Suprapubic skin (tissue), 4 donors: ENCODE results near the gene RUNX2. TPM values are rescaled to one million over a fixed set of nuclear protein-coding genes. Genes with fewer than 3 reads are reported as not detected.
"Not testable (repeated sequence)": the region's sequence is repeated elsewhere in the genome, so short reads cannot be mapped to it uniquely, and the experiment has no call there.

Experiments
- DNase-seq, 2 donors: peaks; one replicate each; pipeline ENCODE4 v3.0.0-alpha.2; 2019; ENCODE audit warnings: low spot score in 2 of 2
- H3K27ac ChIP-seq: fragments of 200-600 bp; sonication (generic); one replicate; pipeline ENCODE4 v1.5.1; 2019
- H3K27me3 ChIP-seq: fragments of 200-600 bp; sonication (generic); one replicate; pipeline ENCODE4 v1.5.1; 2019
- H3K36me3 ChIP-seq: fragments of 200-600 bp; sonication (generic); one replicate; pipeline ENCODE4 v1.5.1; 2019
- H3K4me1 ChIP-seq: fragments of 200-600 bp; sonication (generic); one replicate; pipeline ENCODE4 v1.5.1; 2019
- H3K4me3 ChIP-seq: fragments of 200-600 bp; sonication (generic); one replicate; pipeline ENCODE4 v1.5.1; 2019; ENCODE audit warnings: mild to moderate bottlenecking
- H3K9me3 ChIP-seq: fragments of 200-600 bp; sonication (generic); one replicate; pipeline ENCODE4 v1.5.1; 2019
- EP300 ChIP-seq: sonication (generic); formaldehyde crosslinking; IDR thresholded peaks from one replicate; pipeline ENCODE4 v1.6.1; 2017; ENCODE audit warnings: antibody characterized with exemption
- POLR2A ChIP-seq, 2 donors: fragments of 450-650 bp; IDR thresholded peaks; one replicate each; pipeline ENCODE4 v1.6.1; 2017; ENCODE audit warnings: antibody characterized with exemption in 2 of 2, mild to moderate bottlenecking in 2 of 2, moderate library complexity in 2 of 2
- POLR2AphosphoS5 ChIP-seq, 3 donors: sonication (generic); formaldehyde crosslinking; IDR thresholded peaks; one replicate each; pipeline ENCODE4 v1.6.1; 2017; ENCODE audit warnings: antibody characterized with exemption in 3 of 3
- WGBS: methylation state at CpG from one replicate; pipeline ENCODE4 v1.1.5; 2018; 5-methylcytosine and 5-hydroxymethylcytosine counted together
- total RNA-seq, 4 donors: library from RNA; depleted of rRNA; stranded (reverse); fragments of >200 nt; gene quantifications; one replicate each; pipeline ENCODE4 v1.1.0, GENCODE V29; 2016
- TF ChIP-seq, protein P1 (sequence below), 2 donors: fragments of 200-600 bp in 1 of 2; fragments of 450-650 bp in 1 of 2; sonication (generic) in 1 of 2; IDR thresholded peaks; one replicate each; pipeline ENCODE4 v1.5.1; 2016 to 2019; ENCODE audit warnings: antibody characterized with exemption in 2 of 2, mild to moderate bottlenecking in 1 of 2, moderate library complexity in 1 of 2

RUNX2 gene
- total RNA-seq, 4 donors from 2014 or later, result 2.6 to 5.9 (median 3.1) TPM

DNA sequence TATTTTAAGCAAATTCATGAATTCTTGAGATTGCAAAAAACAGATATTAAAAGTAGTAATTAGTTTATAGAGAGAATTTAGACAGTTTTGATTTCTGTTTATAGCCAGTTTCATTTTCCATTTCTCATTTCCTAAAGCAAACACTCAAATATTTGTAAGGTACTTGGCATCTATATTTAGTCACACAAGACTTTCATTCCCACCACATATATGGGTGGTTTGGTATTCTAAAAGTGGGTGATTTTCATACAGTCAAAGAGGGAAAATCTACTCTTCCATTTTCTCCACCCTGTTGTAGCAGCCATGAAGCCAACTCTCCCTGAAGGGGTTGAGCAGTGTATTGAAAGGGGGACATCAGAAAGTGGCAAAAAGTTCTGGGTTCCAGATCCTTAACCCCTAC, 230.7 kb downstream of the RUNX2 start:
- Histone ChIP-seq H3K27me3 (no peaks in the 10 kb centered on the region), H3K4me3 (no peak overlapping the region), H3K36me3 (no peaks in the 10 kb centered on the region), H3K4me1 (peaks cover 25% of the 10 kb centered on the region), H3K9me3 (no peaks in the 10 kb centered on the region), H3K27ac (no peak overlapping the region)
- DNase-seq, result no peak
- TF ChIP-seq POLR2AphosphoS5 (IDR thresholded peaks at IDR 0.05), result no peak
- TF ChIP-seq POLR2A (IDR thresholded peaks at IDR 0.05), result no peak
- TF ChIP-seq, protein P1, sequence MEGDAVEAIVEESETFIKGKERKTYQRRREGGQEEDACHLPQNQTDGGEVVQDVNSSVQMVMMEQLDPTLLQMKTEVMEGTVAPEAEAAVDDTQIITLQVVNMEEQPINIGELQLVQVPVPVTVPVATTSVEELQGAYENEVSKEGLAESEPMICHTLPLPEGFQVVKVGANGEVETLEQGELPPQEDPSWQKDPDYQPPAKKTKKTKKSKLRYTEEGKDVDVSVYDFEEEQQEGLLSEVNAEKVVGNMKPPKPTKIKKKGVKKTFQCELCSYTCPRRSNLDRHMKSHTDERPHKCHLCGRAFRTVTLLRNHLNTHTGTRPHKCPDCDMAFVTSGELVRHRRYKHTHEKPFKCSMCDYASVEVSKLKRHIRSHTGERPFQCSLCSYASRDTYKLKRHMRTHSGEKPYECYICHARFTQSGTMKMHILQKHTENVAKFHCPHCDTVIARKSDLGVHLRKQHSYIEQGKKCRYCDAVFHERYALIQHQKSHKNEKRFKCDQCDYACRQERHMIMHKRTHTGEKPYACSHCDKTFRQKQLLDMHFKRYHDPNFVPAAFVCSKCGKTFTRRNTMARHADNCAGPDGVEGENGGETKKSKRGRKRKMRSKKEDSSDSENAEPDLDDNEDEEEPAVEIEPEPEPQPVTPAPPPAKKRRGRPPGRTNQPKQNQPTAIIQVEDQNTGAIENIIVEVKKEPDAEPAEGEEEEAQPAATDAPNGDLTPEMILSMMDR (IDR thresholded peaks at IDR 0.05), result no peak
- no peak for TF ChIP-seq EP300

DNA sequence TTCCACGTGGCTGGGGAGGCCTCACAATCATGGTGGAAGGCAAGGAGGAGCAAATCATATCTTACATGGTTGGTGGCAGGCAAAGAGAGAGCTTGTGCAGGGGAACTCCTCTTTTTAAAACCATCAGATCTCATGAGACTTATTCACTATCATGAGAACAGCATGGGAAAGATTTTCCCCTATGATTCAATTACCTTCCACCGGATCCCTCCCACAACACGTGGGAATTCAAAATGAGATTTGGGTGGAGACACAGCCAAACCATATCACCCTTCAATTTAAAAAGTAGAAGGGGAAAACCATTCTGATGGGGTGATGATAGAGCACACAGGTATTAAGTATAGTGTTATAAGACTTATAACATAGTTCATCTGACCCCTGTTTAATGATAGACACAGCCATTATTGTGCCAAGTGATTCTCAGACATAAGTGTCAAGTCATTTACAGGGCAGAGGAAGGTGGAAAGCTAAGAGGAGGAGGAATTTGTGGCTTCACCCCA, 232.2 kb downstream of the RUNX2 start:
- peaks cover 16% of the 10 kb centered on the region for H3K4me1 ChIP-seq
- not testable (repeated sequence) for H3K27ac ChIP-seq, H3K4me3 ChIP-seq, H3K36me3 ChIP-seq, DNase-seq, H3K27me3 ChIP-seq, H3K9me3 ChIP-seq
- 82% methylated on average over 3 of the region's 3 CpGs for WGBS

DNA sequence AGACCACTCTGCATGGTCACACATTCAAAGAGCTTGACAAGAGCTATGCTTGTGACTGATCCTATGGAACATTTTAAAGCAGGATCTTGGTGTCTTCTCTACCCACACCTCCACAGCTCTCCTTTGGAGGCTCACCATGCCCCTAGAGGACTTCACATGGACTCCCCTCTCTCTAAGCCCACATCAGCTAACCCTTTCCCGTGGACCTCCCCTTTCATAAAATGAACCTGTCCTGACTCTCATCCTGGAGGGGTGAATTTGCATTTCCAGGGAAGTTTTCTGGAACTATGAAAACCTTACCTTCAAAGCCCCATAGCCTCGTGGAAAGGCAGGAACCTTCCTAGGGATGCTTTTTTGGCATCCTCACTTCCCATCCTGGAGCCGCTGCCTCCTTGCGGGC, 234.0 kb downstream of the RUNX2 start:
- H3K36me3 ChIP-seq, result no peaks in the 10 kb centered on the region
- WGBS, result 95% methylated on average over 4 of the region's 4 CpGs
- no peak for DNase-seq
- H3K4me1 ChIP-seq, result peaks cover under 1% of the 10 kb centered on the region
- no peak overlapping the region for H3K4me3 ChIP-seq
- no peak overlapping the region for H3K27ac ChIP-seq
- TF ChIP-seq POLR2A (IDR thresholded peaks at IDR 0.05) (no peak), EP300 (no peak)
- TF ChIP-seq, protein P1 (IDR thresholded peaks at IDR 0.05), result no peak
- no peaks in the 10 kb centered on the region for H3K27me3 ChIP-seq
- H3K9me3 ChIP-seq, result no peaks in the 10 kb centered on the region

DNA sequence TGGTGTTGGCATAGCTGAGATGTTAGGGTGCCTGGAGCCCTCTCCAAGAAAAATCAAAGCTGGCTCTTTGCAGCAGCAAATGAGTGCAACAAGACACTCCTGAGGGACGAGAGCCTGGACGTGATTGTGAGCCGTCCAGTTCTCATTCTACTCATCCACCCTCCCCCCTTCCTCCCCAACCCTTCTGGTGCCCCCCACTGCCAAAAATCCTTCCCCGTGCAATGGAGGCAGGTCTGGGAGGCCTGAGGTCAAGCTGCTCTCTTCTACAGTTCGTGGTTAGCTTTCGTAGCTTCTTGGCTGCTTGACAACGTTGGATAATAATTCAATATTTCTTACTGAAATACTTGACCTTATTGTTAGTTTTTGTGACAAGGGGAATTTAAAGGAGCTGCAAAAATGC, 234.9 kb downstream of the RUNX2 start:
- 59% methylated on average over 7 of the region's 7 CpGs for WGBS
- no peaks in the 10 kb centered on the region for H3K27me3 ChIP-seq
- no peaks in the 10 kb centered on the region for H3K36me3 ChIP-seq
- H3K27ac ChIP-seq, result no peak overlapping the region
- no peaks in the 10 kb centered on the region for H3K9me3 ChIP-seq
- no peak overlapping the region for H3K4me3 ChIP-seq
- TF ChIP-seq POLR2AphosphoS5 (IDR thresholded peaks at IDR 0.05) (no peak), EP300 (no peak), POLR2A (IDR thresholded peaks at IDR 0.05) (no peak)
- TF ChIP-seq, protein P1 (IDR thresholded peaks at IDR 0.05), result no peak
- H3K4me1 ChIP-seq, result no peaks in the 10 kb centered on the region
- DNase-seq, result no peak

DNA sequence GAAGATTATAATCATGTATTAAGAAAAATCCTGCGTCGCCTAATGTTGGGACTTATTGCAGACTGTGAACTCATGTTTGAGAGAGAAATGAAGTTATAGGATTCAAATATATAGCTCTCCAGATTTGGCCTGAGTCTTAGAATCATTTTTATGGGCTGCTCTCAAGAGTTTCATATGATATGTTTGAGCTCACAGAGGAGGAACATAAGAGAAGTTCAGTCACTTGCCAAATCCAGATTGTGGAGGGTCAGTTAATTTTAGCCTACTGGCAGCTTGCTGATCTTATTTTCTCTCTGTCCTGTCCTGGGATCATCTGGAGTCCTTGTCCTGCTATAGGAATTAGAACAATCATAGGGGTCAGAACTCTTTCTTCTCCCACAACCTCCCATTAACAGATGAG, 235.7 kb downstream of the RUNX2 start:
- DNase-seq, result no peak
- Histone ChIP-seq H3K4me3 (no peak overlapping the region), H3K36me3 (no peaks in the 10 kb centered on the region), H3K9me3 (no peaks in the 10 kb centered on the region), H3K27me3 (no peaks in the 10 kb centered on the region), H3K27ac (no peak overlapping the region), H3K4me1 (no peaks in the 10 kb centered on the region)
- 90% methylated on average over 2 of the region's 2 CpGs for WGBS
- TF ChIP-seq, protein P1 (IDR thresholded peaks at IDR 0.05), result no peak
- TF ChIP-seq POLR2A (IDR thresholded peaks at IDR 0.05) (no peak), POLR2AphosphoS5 (IDR thresholded peaks at IDR 0.05) (no peak), EP300 (no peak)

DNA sequence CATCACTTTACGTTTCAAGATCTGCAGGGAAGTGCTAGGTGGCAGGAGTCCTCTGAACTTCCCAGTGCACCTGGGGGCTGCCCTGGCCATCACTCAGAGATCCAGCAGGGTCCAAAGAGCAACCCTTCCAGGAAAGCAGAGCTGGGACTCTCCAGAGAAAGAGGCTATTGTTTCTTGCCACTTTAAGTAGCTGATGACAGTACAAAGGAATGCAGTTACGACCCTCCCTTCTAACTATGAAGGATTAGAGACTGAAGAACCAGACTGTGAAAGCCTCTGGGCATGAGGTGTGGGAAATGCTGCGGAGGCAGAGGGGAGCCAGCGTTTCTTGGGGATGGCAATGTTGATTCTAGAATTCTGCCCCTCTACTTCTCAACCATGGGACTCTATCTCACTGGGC, 238.8 kb downstream of the RUNX2 start:
- Histone ChIP-seq H3K36me3 (no peaks in the 10 kb centered on the region), H3K27me3 (no peaks in the 10 kb centered on the region), H3K27ac (no peak overlapping the region), H3K9me3 (no peaks in the 10 kb centered on the region), H3K4me1 (no peaks in the 10 kb centered on the region), H3K4me3 (no peak overlapping the region)
- WGBS, result 71% methylated on average over 4 of the region's 4 CpGs
- TF ChIP-seq EP300, result no peak
- TF ChIP-seq POLR2A (IDR thresholded peaks at IDR 0.05), result no peak
- no peak for TF ChIP-seq POLR2AphosphoS5 (IDR thresholded peaks at IDR 0.05)
- TF ChIP-seq, protein P1 (IDR thresholded peaks at IDR 0.05), result no peak
- no peak for DNase-seq
